Activated CD8-positive, alpha-beta memory T cell treated with anti-CD3 and anti-CD28 coated beads for 48 hours (primary cell): ENCODE measurements around the gene LIMS1.
"Not testable (repeated sequence)": the region's sequence is repeated elsewhere in the genome, so short reads cannot be mapped to it uniquely, and the experiment has no call there.

Experiments
- DNase-seq, 3 experiments: peaks; one replicate each; pipeline ENCODE4 v3.0.0-alpha.2; 2020; ENCODE audit warnings: low read depth in 2 of 3, low spot score in 2 of 3

LIMS1 gene

GRCh38 chr2:108632332-108633160, 98.3 kb downstream of the LIMS1 start:
- no peak for DNase-seq

GRCh38 chr2:108633409-108633808, 99.1 kb downstream of the LIMS1 start:
- DNase-seq, result no peak

- no peak for DNase-seq
These were observed 99.7 kb downstream of the LIMS1 start for GRCh38 chr2:108634011-108634410.

GRCh38 chr2:108634576-108635160, 100.4 kb downstream of the LIMS1 start:
- DNase-seq, result no peak

GRCh38 chr2:108635630-108636354, 101.5 kb downstream of the LIMS1 start:
- no peak for DNase-seq

- DNase-seq, result no peak
These were observed 103.0 kb downstream of the LIMS1 start for GRCh38 chr2:108637304-108637669.

GRCh38 chr2:108640731-108641130, 106.5 kb downstream of the LIMS1 start:
- DNase-seq, result no peak

- DNase-seq, result no peak
These were observed 107.5 kb downstream of the LIMS1 start for GRCh38 chr2:108641756-108642155.

- DNase-seq, result no peak
These were observed 109.1 kb downstream of the LIMS1 start for GRCh38 chr2:108643261-108643849.

- DNase-seq, result not testable (repeated sequence)
These were observed 109.6 kb downstream of the LIMS1 start for GRCh38 chr2:108643862-108644261.

GRCh38 chr2:108644446-108644845, 110.2 kb downstream of the LIMS1 start:
- DNase-seq, result not testable (repeated sequence)

- DNase-seq, result not testable (repeated sequence)
These were observed 114.5 kb downstream of the LIMS1 start for GRCh38 chr2:108648796-108649195.

- DNase-seq, result not testable (repeated sequence)
These were observed 116.2 kb downstream of the LIMS1 start for GRCh38 chr2:108650465-108650864.

- not testable (repeated sequence) for DNase-seq
These were observed 117.2 kb downstream of the LIMS1 start for GRCh38 chr2:108651468-108651867.

- DNase-seq, result not testable (repeated sequence)
These were observed 118.1 kb downstream of the LIMS1 start for GRCh38 chr2:108652187-108652931.

- DNase-seq, result not testable (repeated sequence)
These were observed 119.2 kb downstream of the LIMS1 start for GRCh38 chr2:108653425-108653824.

GRCh38 chr2:108653849-108654248, 119.6 kb downstream of the LIMS1 start:
- not testable (repeated sequence) for DNase-seq

- DNase-seq, result not testable (repeated sequence)
These were observed 120.4 kb downstream of the LIMS1 start for GRCh38 chr2:108654521-108655125.

- DNase-seq, result not testable (repeated sequence)
These were observed 121.0 kb downstream of the LIMS1 start for GRCh38 chr2:108655270-108655669.

GRCh38 chr2:108656282-108656681, 122.0 kb downstream of the LIMS1 start:
- DNase-seq, result not testable (repeated sequence)
